NCI-H2029 treated with DMSO at 0.1 percent for 48 hours (cell line): ENCODE data around the gene TGFB2.
A peak's percentile ranks its signal among the peaks of the same experiment; 100 is the strongest.

Source experiments
- DNase-seq: peaks from one replicate; lab custom pipeline; 2025; lab: John Stamatoyannopoulos, UW

Gene TGFB2

DNA sequence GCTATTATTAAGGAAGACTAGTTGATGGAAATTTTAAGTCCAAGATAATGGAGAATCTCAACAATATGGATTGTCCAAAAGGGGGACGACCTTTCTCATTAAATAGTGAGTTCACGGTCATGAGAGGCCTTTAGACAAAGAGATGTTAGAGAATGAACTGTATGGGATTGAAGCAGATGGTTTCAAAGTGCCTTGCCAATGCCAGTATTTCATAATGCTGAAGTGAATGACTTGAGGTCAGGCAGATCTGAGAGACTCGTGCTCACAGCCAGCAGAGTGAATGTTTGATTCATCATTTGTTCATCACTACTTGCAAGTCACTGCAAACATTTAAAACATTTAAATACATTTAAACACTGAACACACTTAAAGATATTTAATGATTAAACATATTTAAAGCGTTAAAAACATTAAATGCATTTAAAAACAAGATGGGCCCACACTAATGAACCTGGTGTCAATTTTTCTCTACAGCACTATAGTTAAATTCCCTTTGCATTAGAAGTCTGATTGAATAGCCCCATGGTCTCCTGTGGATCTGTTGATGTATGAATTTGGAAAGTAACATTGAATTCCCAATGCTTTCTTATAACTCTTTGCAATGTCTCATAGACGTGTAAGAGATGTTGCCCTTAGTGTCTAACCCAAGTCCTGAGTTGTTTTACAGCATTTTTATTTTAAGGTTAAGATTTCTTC is 80.7 kb downstream of the TGFB2 start:
- no peak for DNase-seq

DNA sequence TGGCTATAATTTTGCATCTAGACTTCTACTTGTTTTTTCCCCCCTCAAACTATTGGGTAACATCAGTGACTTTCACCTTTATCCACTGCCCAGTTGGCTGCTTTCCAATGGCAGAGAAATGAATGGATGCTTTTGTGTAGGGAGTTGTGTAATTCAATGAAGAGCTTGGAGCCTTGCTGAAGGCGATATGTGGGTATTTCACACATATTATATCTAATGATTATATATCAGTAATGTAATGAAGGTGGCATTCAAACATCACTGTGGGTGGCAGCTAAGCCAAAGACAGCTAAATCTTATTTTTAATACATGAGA is 81.2 kb downstream of the TGFB2 start:
- DNase-seq, result no peak

DNA sequence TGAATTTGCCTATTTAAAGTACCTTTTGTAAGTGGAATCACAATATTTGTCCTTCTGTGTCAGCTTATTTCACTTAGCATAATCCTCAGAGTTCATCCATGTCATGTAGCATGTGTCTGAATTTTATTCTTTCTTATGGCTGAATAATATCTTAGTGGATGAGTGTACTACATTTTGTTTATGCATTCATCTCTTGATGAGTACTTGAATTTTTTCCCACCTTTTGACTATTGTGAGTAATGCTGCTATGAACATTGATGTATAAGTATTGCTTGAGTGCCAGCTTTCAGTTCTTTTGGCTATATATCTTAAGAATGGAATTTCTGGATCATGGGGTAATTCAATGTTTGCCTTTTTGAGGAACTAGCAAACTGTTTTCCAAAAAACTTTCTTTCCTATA is 84.2 kb downstream of the TGFB2 start:
- no peak for DNase-seq

DNA sequence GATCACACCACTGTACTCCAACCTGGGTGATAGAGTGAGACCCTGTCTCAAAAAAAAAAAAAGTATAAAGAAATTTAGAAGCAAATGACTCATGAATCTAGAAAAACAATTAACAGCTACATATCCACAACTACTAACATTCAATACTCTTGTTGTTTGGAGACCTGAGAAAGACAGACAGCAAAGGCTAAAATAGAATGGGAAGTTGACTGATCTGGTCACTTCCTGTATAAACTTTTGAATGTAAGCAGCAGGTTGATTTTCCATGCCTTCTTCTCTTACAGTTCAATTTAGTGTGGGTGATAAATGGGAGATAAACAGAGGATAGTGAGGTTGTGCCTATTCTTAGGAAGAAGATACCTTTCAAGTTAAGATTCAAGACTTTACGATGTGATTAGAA is 85.2 kb downstream of the TGFB2 start:
- no peak for DNase-seq

DNA sequence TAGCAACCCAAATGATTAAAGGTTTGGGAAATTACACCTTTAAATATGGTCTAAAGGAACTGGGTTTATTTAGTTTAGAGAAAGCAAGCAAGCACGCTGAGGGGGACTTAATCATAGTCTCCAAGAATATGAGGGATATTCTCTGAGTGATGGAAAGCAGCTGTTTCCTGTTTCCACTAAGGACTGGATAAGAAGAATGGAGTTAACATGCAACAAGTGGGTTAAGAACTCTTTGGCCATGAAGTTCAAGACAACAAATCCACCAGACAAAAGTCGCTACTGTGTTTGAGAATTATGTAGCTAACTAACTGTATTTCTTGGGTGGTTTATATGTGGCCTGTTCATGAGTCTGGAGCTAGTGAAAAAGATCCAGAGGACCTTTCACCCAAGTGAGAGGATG is 85.7 kb downstream of the TGFB2 start:
- no peak for DNase-seq

DNA sequence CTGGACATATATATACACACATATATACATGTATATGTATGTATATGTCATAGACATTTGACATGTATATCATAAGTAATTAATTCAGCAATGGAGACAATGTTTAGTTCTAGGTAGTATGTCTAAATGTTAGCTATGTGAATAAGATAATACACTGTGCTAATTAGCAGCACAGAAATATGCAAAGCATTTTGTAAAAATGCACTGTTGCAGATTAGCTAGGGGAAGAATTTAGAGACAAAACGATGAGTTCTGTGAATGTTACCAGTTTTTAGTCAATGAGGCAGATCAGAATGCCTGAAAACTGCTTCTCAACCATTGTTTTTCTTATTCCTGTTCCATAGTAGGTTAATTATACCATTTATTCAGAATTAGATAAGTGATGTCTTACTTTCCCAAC is 86.3 kb downstream of the TGFB2 start:
- DNase-seq, result no peak

DNA sequence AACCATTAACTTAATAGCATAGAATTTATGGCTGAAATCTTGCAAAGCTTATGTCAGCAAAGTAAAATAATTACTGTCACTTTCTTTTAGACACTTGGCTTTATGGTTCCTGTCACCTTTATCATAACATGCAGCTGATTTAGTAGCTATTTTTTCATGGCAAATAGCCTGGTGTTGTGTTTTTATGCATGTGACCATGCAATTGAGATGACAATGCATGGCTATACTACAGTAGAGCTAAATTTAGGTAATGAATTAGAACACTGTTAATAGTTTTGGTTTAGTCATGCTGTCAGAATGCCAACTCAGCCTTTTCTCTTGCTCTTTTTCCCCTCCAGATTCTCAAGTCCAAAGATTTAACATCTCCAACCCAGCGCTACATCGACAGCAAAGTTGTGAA is 88.6 kb downstream of the TGFB2 start:
- DNase-seq, result no peak

DNA sequence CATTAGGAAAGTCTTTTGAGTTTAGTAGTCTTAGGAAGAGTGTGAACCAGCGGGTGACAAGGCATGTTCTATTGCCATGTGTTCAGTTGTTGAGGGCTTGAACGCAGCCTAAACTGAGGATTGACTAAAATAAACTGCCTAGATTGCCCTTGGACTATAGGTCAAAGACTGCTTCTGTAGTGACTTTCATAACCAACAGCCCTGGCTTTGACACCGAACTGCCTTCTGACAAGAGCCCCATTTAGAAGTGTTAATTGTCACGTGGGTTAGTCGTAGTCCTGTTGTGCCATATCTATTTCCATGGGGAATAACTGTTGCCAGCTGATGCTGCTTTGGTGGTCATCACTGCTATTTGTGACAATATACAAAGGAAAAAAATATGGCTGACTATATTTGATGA is 90.4 kb downstream of the TGFB2 start:
- no peak for DNase-seq

DNA sequence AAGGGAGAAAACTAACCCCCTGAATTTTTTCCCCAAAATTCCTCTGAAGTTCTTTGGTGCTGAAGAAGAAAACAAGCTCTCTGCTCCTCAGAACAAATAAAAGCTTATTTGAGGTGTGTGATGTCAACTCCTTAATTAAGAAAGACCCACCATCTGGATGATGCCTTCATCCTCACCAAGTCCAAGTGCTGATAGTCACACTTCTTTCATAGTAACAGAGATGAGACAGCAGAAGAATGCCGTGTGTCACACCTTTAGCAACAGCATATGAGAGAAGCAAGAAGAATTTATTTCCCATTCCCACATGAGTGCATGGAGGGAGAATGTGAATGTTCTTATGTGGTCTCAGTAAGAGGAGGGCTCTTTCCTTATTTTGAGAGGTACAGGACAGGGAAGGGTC is 91.2 kb downstream of the TGFB2 start:
- DNase-seq, result no peak

DNA sequence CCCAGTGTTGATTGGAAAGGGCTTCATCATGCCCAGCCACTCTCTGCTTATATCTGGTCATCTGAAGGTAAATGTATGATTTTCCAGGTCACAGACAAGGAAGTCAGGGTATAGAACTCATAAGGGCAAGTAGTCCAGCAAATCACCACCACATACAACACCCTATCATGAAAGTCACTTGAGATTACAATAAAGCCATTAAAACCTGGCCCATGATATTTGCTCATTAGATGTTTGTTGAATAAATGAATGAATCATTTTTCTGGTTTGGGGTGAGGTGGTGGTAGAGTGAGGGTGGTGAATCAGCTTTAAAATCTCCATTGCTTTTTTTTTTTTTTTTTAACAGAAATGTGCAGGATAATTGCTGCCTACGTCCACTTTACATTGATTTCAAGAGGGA is 91.9 kb downstream of the TGFB2 start:
- DNase-seq, result no peak

DNA sequence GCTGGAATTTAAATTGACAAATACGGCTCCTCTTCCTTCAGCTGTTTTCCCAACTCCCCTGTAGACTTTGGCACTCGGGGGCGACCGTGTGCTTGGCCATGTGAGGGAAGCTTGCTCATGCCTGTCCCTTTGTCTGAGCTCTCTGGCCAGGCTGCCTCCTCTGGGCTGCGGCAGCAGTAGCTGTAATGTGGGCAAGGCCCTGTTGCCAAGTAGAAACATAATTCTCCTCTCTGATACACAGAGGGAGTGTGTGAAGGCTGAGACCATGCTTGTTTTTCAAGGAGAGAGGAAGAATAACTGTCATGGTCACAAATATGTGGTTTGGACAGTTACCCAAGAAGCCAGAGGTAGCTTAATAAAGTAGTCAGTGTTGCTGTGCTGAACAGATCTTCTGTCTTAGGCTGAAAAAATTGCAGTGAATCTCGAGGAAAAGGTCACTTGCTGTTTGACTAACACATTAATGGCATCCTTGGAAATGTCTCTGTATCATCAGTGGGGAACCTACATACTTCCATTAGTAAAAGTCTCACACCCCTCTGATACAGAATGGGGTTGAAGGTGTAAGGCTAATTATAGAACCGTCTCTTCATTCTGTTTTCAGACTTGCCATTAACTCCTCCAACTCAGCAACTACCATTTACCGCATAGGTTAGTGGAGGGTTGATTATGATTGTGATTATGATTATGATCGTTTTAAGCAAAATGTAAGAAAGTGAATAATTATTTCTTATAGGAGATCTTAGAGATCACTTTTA is 94.6 kb downstream of the TGFB2 start:
- DNase-seq, result no peak

DNA sequence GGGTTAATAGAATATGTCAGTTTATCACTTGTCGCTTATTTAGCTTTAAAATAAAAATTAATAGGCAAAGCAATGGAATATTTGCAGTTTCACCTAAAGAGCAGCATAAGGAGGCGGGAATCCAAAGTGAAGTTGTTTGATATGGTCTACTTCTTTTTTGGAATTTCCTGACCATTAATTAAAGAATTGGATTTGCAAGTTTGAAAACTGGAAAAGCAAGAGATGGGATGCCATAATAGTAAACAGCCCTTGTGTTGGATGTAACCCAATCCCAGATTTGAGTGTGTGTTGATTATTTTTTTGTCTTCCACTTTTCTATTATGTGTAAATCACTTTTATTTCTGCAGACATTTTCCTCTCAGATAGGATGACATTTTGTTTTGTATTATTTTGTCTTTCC is 98.1 kb downstream of the TGFB2 start:
- no peak for DNase-seq

DNA sequence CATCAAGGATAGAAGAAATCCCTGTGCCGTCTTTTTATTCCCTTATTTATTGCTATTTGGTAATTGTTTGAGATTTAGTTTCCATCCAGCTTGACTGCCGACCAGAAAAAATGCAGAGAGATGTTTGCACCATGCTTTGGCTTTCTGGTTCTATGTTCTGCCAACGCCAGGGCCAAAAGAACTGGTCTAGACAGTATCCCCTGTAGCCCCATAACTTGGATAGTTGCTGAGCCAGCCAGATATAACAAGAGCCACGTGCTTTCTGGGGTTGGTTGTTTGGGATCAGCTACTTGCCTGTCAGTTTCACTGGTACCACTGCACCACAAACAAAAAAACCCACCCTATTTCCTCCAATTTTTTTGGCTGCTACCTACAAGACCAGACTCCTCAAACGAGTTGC is 99.0 kb downstream of the TGFB2 start:
- no peak for DNase-seq

DNA sequence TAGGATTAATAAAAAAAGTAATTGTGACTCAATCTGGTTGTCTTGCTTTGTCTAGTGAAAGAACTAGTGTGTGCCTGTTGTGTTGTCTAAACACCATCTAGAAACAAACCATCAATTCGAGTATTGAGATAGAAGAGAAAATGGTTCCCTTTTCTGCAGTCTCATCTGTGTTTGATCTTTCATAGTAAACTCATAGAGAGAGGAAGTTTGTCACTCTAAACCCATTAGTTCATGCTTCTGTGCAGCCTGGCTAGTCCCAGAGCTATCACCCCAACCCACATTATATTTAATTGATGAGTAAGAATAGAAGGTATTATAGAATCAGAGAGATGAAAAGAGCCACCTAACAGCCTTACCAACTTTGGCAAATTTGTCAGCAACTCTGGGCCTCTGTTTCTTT is 99.5 kb downstream of the TGFB2 start:
- DNase-seq, result no peak

DNA sequence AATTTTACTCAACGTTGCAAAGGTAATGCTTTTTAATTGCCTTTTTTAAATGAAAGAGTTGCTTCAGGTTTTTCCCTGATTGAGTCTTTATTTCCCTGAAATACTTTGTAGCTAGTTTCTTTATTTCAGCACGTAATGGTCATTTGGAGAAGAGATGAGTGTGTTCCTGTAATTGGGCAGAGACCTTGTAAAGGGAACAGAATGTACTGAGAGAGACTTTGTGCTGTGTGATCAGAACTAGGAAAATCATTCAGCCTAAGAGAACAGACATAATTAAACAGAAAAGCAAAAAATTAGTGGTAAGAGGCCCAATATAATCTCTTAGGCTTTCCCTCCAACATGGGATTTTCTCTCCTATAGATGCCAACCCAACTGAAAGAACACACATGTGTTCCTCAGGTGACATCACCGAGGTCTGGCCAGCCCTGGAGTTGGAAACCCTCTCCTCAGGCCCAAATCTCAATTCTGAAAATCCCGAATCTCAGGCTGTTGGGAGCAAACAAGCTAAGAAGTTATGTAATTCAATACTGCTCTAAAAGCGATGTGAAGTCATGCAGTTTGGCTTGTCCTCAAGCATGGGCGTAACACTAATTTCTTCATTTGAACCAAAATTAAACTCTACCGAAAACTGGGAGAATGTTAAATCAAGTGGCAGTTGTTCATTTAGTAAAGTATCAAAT is 102.0 kb downstream of the TGFB2 start:
- DNase-seq, result no peak

DNA sequence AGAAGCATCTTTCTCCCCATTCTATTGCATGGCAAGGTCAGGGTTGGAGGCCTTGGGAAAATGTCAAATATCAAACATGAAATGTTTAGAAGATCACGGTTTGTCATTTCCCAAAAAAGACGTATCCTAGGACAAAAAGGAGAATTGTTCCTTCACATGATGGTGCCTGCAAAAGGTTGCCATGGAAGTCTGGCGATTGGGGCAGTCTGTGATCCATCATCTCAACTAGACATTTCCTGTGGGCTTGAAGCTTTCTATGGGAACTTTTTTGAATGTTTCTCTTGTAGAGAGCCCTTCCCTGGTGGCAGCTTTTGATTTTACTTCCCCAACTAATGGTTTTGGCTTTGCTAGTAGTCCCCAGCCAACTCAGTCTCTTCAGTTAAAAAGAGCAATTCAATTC is 106.3 kb downstream of the TGFB2 start:
- DNase-seq, result no peak

DNA sequence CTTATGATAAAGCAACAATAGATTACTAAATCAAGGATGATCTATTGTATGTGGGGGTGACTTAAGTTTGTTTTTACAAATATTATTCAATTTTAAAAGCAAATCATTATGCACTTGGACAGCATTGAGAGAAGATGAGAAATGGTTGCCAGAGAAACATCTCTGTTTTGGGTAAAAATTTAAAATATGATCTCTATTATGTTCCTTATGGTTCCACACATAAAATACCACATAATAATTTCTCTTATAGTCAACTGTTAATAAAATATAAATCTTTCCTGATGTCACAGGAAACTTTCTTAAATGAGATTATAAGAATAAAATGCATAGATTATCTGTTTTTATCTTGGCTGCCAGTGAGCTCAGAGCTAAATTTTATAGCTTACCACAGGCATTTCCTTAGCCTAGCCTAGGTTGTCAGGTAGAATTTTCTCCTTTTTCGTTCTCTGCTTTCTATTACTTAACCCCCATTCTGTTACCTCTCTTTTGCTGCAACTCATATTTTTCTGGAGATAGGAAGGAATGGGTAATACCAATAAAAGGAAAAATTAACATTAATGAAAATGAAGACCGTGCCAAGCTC is 109.7 kb downstream of the TGFB2 start:
- DNase-seq, result no peak

DNA sequence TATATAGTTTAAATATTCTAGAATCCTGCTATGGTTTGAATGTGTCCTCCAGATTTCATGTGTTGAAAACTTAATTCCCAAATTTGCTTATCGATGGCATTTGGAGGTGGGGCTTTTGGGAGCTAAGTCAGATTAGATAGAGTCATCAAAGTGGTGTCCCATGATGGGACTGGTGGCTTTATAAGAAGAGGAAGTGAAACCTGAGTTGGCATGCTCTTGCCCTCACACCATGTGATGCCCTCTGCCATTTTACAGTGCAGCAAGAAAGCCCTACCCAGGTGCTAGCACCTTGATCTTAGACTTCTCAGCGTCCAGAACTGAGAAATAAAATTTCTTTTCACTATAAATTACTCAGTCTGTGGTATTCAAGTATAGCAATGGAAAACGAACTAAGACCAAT is 111.3 kb downstream of the TGFB2 start:
- no peak for DNase-seq

DNA sequence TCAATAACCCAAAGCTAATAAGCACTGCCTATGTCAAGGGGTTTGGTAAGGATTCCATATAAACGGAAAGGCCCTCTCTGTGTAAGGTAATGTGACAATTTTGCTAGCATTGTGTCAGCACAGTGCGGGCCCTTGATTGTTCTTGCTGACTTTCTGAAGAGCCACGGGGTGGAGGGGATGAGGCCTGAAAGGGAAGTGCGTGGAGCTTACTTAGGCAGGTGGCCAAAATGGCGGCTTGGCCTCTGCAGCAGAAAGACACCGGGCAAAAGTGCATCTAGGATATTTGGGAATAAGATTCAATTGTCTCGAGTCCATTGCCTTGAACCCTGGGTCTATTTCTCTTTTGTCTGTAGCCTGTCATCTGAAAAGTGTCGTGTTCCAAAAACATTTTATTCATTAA is 114.3 kb downstream of the TGFB2 start:
- peak; percentile 29 for DNase-seq

DNA sequence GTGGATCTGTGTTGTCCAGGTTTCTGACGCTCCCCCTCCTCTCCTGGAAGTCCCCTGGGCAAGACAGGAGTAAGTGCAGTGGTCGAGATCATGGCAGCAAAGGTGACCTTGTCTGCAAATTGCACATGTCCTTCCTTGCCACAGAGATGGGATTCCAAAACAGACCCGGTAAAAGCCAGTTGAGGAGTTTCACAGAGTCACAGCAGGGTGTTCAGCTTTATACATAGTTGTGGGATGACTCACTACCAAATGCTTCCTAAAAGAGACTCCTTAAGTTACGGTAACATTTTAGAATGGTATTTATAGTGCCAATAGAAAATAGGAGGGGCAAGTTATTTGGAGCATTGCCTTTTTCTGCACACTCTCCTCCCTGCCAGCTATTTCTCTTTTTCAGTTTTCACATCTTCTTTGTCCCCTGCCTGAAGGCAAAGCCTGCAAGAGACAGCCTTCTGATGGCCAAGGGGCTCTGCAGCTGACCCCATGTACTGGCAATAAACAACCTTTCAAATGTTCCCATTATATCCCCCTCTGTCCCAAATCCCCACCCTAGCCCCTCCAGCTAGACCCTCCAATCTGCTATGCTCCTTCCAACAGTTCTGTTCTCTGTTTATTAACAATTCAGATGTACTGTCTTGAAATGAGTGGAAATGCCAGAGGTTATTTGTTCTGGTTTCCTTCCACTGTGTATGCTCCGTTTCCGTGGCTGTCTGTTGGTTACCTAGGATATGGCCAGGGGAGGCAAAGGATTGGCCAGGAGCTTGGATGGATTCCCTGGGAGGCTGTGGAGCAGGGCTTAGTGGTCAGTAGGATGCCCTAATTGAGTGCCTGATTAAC is 115.0 kb downstream of the TGFB2 start:
- no peak for DNase-seq

DNA sequence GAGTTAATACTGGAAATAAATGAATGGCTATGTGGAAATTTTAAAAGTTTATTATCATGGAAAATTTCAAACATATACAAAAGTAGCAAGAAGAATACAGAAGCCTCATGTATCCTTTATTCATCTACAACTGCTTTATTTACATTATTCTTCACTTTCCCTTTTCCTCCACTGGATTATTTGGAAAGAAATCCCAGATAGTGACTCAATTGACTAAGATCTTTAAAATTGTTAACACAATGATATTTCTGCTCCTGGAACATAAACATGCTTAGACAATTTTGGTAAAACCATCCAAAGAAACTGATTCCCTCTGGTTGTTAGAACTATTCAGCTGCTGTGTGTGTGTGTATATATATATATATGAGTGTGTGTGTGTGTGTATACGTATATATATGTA is 116.2 kb downstream of the TGFB2 start:
- DNase-seq, result no peak

DNA sequence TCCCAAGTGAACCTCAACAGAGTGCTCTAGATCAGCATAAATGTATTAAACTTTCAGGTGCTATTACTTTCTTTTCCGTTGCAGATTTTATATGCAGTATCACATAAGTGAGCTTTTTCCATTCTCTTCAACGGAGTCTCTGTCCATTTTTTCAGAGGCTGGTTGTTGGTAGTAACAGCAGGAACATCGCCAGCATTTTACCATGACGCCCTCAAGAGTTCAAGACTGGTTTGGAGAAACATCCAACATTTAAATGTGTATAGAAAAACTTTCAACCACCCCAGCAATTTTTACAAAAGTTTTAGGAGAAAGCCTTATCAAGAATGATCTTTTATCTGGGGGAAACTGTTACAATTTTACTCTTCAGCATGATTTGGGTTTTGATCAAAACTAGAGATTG is 117.0 kb downstream of the TGFB2 start:
- DNase-seq, result no peak
